ENCODE measurements around the gene SERPIND1.

Gene SERPIND1

DNA sequence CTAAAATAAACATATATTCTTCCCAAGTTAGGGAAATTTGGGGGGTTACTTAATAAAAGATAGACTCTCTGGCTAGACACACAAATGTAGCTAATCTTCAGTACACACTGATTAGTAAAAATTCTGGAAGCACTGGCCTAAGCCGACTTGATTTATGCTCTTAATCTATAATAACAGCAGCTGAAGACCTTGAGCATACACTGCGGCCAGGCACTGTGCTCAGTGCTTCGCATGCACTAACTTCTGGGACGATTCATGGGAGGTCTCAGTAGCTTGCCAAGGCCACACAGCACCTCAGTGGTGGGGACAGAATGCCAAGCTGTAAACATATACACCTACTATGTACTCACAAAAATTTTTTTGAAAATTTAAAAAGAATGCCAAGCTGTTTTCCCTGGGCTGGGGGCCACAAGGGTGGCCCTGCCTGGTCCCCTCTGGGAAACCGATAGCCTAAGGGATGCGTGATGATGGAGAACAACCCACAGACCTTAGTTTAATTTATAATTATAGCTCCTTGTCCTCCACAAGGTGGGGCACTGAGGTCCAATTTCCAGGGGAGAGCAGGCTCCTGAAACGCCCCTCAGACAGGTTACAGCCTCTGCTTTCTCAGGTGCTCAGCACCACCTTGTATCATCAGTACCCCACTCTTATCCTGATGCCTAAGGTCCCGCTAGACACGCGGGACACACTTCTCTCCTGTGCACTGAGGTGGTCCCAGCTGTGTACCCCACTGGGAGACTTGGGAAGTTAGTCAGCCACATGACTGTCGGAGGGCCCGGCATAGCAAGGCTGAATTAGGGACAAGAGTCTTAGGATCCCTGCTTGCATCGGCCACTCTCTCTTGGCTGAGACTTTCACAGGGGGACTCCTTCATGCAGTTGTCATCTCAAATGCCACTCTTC lies 20.1 kb downstream of the SERPIND1 start:
- DNase-seq (ENCODE audit: low spot score), result no peak

DNA sequence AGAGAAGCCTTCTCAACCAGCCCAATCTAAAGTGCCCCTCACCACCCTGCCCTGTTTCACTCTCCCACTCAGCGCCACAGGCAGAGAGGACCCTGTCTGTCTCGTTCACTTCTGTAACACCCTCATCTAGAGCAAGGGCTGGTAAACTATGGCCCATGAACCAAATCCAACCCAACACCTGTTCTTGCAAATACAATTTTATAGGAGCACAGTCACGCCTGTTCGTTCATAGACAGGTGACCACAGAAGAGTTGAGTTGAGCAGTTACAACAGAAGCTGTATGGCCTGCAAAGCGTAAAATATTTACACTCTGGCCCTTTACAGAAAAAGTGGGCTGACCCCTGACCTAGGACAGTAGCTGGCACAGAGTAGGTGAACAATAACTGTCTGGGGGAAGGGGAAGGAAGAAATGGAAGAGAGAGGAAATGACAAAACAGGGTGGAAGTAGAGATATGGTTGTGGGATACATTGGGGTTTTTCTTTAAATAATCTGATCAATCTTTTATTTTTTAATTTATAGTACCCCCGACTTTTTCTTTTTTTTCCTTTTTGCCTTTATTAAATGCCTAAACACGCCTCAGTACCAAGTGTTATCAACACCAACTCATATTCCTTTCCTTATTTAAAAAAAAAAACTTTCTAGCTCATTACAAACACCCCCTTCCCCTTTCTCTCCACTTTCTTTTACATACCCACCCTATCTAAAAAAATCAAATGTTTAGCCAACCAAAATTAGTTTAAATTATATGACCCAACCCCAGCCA lies 20.9 kb downstream of the SERPIND1 start:
- DNase-seq (ENCODE audit: low spot score), result no peak

DNA sequence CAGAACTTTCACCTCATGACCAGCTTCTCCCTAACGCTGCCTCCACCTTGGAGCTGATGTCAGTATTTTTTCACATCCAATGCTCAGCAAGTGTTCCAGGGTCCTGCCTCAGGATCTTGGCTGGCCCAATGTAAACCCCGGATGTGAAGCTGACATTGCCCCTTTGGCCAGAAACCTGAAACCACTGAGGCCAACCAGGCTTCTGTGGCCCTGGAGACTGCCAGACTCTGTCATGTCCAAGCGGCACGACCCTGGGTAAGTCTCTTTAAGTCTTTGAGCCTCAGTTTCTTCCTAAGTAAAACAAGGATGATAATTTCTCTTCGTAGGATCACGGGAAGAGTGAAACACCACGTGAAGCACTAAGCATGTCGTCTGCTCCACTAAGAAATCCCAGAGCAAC lies 22.8 kb downstream of the SERPIND1 start:
- no peak for DNase-seq (ENCODE audit: low spot score)

DNA sequence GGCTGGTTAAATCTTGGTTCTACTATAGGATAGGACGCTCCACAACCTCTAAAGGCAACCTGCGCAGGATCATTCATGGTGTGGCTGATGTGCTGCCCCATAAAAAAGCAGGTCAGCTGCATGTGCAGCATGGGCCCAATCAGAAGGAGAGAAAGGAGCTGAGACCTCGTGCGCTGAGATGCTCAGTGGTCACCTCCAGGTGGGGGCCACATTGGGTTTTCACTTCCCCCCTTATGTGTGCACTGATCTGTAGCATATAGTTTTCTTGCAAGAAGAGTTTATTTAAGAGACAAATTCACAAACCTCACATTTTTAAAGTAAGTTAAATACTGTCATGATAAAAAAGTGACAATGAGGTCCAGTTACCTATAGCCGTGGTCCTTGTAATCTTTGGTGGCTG lies 24.3 kb downstream of the SERPIND1 start:
- no peak for DNase-seq (ENCODE audit: low spot score)

DNA sequence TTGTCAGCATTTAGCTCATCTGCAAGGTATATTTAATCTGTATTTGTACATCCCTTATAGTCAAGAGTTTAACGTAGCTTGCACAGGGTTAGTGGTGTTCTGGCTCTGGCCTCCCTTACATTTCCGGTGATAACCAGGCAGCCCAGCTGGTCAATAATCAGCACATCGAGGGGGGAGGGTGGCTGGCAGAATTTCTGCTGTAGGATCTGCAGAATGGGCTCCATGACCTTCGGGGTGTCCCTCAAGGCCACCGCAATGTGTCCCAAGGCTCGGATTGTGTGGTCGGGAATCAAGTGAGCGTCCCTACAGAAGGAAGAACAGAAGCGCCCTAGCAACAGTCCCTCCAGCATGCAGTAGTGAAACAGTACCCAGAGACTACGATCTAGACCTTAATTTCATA lies 25.1 kb downstream of the SERPIND1 start:
- no peak for DNase-seq (ENCODE audit: low spot score)

DNA sequence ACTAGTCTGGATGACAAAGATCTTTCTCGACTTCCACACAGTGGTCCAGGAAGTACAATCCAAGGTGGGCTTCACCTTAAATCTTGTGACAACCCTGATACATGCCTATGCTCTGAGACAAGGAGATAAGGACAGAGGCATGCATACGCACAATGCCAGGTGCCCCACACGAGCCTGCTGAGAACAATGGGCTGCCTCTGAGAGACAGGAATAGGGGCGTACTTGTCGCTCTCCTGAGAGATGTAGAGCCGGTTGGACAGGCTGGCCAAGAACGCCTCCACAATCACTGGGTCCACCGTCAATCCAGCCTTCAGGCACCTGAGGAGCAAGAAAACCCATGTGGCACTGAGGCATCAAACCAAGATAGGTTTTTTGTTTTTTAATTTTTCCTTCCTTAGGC lies 25.5 kb downstream of the SERPIND1 start:
- no peak for DNase-seq (ENCODE audit: low spot score)

DNA sequence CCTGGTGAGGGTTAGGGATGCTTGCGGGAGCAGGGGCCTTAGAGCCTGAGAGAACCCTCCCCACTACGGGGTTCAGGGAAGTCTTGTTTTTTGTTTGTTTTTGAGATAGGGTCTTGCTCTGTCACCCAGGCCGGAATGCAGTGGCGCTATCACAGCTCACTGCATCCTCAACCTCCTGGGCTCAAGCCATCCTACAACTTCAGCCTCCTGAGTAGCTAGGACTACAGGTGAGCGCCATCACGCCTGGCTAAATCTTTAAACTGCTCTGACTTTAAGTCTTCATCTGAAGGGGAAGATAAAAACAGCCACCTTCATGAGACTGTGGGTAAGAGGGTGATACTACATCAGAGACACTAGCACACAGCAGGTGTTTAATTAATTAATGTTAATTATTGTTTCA lies 28.5 kb downstream of the SERPIND1 start:
- no peak for DNase-seq (ENCODE audit: low spot score)

DNA sequence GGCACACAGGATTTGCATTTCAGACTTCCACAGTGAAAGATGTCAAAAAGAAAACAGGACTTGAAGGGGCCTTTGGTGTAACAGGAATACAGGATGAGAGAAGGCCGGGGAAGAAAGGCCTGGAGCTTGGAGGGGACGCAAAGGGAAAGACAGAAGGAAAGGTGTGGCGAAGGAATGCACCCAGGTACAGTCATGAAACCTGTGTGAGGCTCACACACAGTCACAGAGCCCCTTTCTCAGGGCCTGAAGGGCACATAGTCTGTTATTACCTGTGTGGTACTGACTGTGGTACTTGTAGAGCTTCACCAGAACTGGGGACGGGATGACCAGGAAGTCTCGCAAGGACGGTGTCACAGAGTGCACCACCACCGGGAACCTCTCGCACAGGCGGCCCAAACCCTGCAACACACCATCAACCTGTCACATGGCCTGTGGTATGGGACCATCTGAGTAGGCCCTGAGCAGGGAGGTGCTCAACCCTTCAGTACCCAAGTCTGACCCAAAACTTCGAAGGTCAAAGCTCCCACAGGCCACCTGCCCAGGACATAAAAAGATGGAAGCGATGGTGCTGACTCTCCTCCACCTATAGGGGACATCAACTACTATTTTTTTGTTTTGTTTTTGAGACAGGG lies 29.1 kb downstream of the SERPIND1 start:
- no peak for DNase-seq (ENCODE audit: low spot score)

DNA sequence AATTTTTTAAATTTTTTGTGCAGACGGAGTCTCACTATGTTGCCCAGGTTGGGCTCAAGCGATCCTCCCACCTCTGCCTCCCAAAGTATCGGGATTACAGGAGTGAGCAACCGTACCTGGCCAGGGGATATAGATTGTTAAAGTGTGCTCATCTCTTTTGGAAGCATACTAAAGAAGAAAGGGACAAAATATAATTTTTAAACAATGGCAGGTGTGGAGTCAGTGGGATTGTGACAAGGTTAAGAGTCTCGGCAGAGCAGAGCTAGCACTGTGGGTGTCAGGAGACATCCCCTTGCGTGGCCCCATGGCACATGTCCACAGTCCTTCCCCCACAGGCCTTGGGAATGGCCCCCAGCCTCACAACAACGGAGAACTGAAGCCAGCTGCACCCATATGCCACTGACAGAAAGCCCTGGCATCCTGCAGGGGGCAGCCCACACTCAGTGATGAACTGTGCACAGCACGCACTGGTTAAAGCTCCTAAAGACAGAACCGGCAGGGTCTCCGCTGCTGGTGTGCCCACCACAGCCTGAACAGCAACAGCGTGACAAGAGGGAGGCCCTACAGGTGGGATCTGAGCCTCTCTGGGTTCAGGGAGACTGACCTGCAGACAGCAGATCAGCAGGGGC lies 29.9 kb downstream of the SERPIND1 start:
- DNase-seq (ENCODE audit: low spot score), result peak; percentile 22

DNA sequence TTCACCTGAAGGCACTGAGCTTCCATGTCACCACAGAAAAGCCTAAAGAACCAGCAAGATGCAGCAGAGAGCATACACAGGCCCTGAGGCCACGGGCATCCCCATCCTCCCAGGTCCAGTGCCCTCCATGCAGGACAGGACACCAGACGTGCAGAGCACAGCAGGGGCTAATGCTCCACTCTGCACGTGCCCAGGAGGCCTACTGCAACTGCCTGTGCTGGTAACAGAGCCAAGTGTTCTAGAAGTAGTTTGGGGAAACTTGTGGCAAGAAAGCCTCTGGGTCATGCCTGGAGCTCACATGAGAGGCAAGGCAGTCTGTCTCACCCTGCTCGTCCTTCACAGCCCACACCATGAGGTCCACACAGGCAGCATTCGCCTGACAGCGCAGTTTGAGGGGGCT lies 30.7 kb downstream of the SERPIND1 start:
- no peak for DNase-seq (ENCODE audit: low spot score)

DNA sequence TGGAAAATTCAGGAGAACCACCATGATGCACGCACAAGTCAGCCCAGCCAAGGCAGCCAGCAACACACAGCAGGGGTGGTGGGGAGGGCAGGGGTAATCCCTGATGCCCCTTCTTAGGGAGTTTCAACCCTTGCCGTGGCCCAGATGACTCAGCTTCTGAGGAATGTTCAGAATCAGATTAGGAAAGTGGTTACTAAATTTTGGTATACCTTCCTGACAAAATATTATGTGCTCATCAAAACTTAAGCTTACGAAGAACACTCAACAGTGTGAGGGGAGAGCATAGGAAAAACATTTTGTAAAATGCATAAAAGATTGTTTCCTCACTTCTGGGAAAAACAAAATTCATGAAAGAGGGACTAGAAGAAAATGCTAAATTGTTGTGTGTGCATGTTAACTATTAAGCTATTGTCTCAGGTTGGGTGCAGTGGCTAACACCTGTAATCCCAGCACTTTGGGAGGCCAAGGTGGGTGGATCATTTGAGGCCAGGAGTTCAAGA lies 32.1 kb downstream of the SERPIND1 start:
- DNase-seq (ENCODE audit: low spot score), result peak; percentile 26

DNA sequence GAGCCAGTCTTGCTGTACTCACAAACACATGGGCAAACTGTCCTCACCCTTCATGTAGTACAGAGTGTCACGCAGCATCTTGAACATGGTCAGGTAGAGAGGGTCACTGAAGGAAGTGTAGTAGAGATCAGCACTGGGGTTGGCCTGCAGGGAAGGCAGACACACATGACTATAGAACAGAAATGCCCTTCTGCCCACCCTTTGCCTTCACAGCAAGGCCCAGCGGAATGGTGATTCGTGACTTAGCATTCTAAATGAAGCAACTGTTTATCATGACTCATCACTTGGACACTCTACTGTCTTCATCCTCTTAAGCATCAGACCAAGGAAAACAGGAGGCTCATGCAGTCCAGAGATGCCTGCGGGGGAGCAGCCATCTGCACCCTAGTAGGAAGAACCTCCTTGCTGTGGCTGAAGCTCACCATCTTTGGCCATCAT lies 33.4 kb downstream of the SERPIND1 start:
- peak; percentile 94 for DNase-seq (ENCODE audit: low spot score)

DNA sequence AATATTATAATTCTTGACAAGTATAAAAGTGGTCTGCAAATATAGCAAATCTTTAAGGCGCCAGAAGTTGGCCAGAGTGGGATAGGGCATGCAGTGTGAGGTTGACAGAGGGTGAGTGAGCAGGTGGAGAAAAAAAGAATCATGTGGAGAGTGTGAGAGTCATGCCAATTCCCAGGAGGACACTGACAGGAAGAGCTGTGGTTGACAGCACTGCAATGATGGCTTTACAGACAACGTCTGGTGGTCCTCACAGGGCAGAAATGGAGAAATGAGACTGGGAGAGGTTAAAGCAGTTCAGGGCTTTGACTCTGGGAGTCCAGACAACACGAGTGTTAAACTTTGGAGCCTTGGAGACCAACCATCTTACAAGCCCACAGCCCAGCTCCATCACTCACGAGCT lies 34.9 kb downstream of the SERPIND1 start:
- no peak for DNase-seq (ENCODE audit: low spot score)

DNA sequence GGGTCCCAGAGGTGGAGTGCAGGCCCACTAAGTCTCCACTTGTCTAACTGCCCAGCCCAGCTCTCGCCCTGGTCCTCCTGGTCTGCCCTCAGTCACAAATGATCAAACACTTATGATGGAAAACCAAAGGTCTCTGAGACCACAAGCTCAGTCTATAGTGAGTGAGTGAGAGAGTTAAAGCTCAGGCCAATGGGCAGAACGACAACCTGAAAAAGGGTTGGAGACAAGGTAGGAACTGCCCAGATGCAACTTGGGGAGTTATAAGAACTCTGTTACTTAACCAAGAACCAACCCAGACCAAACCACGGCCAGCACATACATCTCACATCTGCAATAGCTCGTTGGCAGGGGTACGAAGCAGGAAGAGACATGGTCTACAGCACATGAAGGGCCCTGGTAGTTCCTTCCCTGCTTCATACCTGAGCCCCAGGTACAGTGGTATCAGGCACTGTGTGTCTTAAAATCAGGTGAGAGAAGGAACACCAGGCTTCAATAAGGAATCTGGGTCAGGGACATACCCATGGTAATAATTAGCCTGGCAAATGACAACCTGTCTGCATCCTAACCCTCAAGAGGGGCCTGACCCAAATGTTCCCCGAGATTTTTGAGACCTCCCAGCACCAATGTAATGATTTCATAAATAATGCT lies 35.7 kb downstream of the SERPIND1 start:
- DNase-seq (ENCODE audit: low spot score), result no peak

DNA sequence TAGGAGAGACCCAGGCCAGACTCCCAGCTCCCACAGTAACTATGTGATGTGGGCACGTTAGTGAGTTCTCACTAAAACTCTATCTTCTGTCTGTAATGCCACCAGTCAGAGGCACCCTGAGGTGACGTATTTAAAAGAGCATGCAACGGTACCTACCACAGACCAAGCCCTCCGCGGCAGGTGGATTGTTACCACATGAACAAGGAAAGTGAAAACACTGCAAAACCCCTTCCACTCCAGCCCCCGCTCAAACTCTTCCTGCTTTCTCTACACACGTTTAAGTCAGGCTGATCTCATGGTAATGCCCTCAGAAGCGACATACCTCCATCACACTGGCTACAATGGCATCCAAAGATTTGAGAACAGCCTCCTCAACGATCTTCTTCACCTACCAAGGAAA lies 36.7 kb downstream of the SERPIND1 start:
- no peak for DNase-seq (ENCODE audit: low spot score)

DNA sequence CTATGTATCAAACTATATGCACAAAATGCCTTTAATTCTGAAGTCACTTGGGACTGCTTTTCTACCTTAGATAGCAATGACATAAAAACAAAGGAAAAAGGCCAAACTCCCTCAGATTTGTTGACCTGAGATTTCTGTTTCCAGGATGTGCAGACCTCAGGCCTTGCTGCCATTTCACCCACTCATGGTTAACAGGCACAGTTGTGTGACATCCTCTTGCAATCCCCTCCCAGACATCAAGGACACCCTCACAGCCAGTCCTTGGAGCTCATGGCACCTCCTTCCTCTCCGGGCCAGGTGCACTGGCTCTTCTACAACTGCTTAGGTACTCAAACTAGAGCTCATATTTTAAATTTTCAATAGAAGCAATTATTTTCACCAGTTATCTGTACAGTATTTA lies 37.3 kb downstream of the SERPIND1 start:
- no peak for DNase-seq (ENCODE audit: low spot score)

DNA sequence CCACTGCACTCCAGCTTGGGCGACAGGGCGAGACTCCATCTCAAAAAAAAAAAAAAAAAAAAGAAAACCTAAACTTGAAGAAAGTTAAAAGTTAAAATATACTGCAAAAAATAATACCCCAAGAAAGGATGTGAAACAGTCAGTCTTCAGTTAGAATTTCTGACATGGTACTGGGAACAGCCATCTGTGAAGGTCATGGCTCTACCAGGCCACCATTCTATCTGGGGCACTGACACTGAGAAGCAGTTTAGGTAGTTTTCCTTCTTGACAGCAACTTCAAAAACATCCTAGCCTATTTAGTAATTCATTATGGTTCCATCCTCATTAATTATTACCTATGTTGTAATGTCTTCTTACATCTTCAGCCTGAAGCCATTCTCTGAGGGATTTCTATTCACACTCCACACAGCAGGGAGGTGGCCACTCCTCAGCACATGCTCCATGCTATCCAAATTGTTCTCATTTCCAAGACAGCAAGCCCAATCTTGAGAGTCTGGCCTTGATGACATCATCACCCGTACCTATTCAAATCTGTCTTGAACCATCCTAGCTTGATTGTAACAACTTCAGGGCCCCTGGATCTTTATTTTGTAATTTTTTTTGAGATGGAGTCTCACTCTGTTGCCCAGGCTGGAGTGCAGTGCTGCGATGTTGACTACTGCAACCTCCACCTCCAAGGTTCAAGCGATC lies 38.2 kb downstream of the SERPIND1 start:
- peak; percentile 36 for DNase-seq (ENCODE audit: low spot score)

DNA sequence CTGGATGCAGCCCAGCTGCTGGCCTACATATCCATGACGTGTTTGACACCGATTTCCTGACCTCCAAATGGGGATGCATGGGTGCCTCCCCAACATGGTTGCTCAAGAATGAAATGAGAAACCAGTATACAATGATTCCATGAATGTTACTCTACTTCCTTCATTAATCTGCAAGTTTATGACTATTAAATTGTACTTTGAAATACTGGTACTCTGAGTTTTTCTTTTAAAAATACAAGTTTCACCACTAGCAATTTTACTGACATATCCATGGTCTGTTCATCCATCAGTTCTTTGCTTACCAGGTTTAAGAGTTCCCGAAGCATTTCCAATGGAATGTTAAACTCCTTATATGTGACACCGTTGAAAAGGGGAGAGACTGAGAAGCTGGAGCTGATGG lies 39.1 kb downstream of the SERPIND1 start:
- DNase-seq (ENCODE audit: low spot score), result no peak

DNA sequence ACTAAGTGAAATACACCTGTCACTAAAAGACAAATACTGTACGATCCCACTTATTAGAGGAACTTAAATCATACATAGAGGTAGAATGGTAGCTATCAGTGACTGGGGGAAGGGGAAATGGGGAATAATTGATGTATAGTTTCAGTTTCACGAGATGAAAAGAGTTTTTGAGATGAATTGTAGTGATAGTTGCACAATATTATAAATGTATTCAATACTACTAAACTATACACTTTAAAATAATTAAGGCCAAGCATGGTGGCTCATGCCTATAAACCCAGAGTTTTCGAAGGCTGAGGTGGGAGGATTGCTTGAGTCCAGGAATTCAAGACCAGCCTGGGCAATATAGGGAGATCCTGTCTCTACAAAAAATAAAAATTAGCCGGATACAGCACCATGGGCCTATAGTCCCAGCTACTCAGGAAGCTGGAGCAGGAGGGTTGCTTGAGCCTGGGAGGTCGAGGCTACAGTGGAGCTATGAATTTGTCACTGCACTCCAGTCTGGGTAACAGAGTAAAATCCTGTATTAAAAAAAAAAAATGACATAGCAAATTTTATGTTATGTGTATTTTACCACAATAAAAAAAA lies 40.4 kb downstream of the SERPIND1 start:
- DNase-seq (ENCODE audit: low spot score), result no peak

DNA sequence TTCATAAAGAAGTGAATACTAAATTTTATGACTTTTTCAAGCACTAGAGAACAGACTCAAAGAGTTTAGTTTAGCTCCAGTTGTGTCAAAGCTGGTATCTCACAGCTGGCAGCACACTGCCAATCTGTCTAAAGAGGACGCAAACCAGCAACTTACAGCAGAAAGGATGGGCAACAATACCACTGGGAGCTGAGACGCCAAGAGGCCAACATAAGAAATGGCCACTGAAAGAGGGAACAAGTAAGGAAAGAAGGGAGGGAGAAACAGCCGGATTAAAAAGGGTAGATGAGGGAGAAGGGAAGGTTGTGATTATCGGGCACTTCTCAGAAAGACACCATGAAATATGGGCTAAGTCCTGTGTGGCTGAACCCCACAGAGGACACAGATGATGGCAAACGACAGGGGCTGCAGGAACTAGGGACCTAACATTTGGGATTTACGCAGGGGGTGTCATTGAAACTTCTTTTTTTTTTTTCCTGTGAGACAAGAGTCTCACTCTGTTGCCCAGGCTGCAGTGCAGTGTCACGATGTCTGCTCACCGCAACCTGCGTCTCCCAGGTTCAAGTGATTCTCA lies 41.7 kb downstream of the SERPIND1 start:
- no peak for DNase-seq (ENCODE audit: low spot score)

Data from kidney tubule cell (primary cell).